ENCODE results near the gene PRODH2.
"Not testable (repeated sequence)": the region's sequence is repeated elsewhere in the genome, so short reads cannot be mapped to it uniquely, and the experiment has no call there.

Gene PRODH2

GRCh38 chr19:35845215-35846037 is 32.8 kb upstream of the PRODH2 start:
- intact Hi-C loops (cut with DNase I) = no loop called here
- peak in 7 of 42 donors; percentile 5 to 40 (median 14) for DNase-seq

DNA sequence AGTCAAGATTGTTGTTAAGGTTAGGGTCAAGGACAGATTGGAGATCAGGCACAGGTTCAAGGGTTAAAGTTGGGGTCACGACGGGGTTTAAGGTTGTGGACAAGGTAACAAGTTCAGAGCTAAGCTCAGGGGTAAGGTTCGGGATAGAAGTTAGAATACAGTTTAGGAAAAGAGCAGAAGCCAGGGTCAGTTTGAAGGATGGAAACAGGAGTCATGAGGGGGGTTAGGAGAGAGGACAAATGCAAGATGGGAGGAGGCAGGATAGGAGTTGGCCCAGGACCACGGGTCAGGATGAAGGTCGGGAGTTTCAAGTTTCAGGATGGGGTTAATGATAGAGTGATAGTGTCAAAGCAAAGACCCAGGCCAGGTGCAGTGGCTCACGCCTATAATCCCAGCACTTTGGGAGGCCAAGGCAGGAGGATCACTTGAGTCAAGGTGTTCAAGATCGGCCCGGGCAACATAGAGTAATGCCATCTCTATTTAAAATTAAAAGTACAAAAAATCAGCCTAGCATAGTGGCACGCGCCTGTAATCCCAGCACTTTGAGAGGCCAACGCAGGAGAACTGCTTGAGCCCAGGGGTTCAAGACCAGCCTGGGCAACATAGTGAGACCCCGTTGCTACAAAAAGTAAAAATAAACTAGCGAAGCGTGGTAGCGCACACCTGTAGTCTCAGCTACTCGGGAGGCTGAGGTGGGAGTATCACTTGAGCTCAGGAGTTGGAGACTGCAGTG is 32.0 kb upstream of the PRODH2 start:
- intact Hi-C loops (cut with DNase I) = no loop called here
- DNase-seq = no peak

DNA sequence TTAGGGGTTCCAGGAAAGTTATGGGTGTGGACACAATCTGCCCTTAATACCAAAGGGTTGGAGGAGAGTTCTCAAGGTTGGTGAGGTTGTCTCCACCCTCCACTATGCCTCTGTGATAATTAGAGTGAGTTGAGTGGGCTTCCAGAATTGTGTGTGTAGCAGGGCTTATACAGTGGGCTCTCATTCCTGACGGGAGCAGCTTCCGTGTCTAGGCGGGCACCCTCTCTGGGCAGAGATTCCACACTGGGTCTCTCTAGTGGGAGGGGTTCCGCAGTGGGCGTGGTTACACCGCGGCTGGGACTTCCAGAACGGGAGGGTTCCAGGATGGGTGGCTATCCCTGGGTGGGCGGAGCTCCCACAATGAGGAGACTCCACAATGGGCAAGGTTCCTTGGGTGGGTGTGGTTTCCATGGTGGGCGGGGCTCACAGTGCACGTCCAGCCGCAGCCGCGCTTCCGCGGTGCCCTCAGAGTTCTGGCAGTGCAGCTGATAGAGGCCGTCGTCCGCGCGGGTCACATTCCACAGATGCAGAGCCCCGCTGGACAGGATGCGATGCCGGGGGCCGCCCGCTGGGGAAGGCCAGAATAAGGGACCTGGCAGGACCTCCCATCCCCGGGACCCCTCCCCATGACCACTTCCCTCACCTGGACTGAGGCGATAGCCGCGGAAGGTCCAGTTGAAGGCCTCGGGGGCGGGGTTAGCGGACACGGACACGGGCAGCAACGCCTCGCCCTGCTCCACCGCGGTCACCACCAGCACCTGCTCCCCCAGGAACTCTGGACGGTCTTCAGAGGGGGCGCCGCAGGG is 31.2 kb upstream of the PRODH2 start:
- intact Hi-C loops (cut with DNase I) = no loop called here
- DNase-seq = no peak

DNA sequence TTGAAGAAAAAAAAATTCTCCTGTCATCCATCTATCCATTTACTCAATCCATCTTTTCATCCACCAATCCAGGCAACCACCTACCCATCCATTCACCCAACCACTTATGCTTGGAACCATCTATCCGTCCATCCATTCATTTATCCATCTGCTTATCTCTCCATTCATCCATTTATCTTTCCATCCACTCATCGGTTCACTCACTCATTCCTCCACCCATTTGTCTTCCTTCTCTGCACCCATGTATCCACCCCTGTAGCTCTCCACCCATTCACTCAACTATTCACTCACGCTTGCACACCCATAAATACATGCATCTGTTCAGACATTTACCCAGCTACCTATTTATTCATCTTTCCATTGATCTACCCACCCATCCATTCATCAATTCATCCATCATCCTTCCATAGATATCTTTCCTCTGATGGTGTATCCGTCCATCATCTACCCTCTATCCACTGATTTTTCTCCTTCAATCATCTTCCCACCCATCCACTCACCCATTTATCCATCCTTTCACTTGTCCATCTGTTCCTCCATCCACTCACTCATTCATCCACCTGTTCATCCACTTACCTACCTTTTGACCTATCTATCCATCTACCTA is 30.1 kb upstream of the PRODH2 start:
- DNase-seq = no peak
- intact Hi-C loops (cut with DNase I) = no loop called here

- no peak for DNase-seq
- intact Hi-C loops (cut with DNase I) = no loop called here
These were observed 29.4 kb upstream of the PRODH2 start for GRCh38 chr19:35841961-35842595.

DNA sequence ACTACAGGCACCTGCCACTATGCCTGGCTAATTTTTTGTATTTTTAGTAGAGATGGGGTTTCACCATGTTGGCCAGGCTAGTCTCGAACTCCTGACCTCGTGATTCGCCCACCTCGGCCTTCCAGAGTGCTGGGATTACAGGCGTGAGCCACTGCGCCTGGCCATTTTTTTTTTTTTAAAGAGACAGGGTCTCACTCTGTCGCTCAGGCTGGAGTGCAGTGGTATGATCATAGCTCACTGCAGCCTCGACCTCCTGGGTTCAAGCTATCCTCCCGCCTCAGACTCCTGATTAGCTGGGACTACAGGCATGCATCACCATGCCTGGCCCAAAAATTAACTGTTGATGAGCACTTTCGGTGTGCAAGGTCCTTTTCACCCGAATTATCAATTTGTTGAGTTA is 23.5 kb upstream of the PRODH2 start:
- intact Hi-C loops (cut with DNase I); DNase-seq: not testable (repeated sequence)

DNA sequence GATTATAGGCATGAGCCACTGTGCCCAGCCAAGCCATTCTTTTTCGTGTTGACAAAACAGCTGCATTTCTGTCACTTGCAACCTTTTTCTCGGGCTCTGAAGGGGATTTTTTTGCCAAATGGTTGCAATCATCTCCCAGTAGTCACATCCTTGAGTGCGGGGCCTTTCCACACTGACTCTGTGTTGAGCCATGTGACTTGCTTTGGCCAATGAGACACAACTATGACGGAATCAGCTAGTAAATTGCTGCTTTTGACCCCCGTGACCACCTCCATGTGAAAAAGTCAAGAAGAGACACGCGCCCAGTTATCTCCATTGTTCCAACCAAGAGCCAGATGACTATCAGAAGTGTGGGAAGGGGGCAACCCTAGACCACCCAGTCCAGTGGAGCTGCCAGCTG is 21.3 kb upstream of the PRODH2 start:
- no peak for DNase-seq
- intact Hi-C loops (cut with DNase I) = no loop called here

DNA sequence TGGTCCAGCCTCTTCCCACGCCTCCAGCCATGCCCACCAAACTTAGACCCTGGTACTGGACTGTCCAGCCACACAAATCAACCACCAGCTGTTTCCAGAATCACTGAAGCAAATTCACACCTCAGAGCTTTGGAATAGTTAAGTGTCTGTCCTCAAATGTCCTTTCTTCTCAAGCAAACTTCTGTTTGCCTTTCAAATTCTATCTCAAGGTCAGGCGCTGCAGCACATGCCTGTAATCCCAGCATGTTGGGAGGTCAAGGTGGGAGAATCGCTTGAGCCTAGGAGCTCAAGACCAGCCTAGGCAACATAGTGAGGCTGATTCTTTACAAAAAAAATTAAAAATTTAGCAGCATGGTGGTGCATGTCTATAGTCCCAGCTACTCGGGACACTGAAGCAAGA is 19.4 kb upstream of the PRODH2 start:
- intact Hi-C loops (cut with DNase I) = no loop called here
- no peak for DNase-seq

GRCh38 chr19:35830986-35831385 is 18.3 kb upstream of the PRODH2 start:
- DNase-seq = no peak
- intact Hi-C loops (cut with DNase I) = no loop called here

DNA sequence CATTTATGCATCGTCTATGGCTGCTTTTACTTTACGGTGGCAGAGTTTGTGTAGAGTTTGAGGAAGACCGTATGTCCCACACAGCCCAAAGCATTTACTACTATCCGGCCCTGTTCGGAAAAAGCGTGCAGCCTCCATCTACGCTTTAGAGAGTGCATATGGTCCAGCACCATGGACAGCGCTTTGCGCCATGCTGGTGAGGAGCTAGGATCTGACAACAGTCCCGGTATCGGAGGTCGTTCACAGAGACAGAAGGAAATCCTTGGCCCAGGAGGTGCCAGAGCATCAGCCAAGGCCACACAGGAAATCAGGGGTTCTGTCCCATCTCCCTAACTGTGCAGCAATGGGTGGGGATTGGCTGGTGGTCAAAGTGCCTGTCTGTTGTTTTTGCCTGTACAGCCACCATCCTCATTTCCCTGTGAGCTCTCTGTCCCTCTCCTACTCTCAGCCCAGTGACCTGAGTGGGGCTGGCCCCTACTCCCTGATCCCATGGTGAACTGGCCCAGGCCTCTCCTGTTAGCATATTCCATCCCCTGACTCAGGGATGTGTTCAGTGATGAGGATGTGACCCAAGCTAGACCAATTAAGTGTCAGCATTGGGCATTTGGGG is 16.2 kb upstream of the PRODH2 start:
- DNase-seq = peak in 38 of 42 donors; percentile 10 to 82 (median 58)
- intact Hi-C loops (cut with DNase I) = no loop called here

GRCh38 chr19:35824150-35824549 is 11.5 kb upstream of the PRODH2 start:
- DNase-seq = no peak
- intact Hi-C loops (cut with DNase I) = no loop called here

DNA sequence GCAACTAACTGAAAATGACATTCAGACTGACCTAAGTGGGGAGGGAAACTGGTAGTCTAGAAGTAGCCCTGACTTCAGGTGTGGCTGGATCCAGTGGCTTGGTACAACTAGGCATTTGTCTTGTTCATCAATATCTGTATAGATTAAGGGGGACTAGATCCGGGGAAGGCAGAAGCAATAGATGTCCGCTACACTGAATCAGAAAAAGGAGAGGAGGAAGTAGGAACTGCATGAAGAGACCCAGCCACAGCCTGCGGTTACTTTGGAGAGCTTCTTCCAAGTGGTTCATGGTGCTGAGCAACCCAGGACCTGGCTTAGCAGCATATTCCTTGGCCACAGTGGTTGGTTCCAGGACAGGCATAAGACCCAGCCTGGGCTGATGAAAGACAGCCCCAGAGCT is 9.9 kb upstream of the PRODH2 start:
- no peak for DNase-seq
- intact Hi-C loops (cut with DNase I) = no loop called here

- no peak for DNase-seq
- intact Hi-C loops (cut with DNase I) = no loop called here
These were observed 5.8 kb upstream of the PRODH2 start for GRCh38 chr19:35818445-35818844.

DNA sequence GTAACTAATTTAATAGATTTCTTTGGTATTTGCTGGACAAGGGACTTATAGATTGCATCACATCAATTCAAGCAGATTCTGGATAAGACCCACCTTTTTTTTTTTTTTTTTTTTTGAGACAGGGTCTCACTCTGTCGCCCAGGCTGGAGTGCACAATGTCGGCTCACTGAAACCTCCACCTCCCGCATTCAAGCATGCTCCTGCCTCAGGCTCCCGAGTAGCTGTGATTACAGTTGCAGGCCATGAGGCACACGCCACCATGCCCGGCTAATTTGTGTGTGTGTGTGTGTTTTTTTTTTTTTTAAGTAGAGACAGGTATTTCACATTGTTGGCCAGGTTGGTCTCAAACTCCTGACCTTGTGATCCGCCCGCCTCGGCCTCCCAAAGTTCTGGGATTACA is 4.2 kb upstream of the PRODH2 start:
- DNase-seq = no peak
- intact Hi-C loops (cut with DNase I) = no loop called here

DNA sequence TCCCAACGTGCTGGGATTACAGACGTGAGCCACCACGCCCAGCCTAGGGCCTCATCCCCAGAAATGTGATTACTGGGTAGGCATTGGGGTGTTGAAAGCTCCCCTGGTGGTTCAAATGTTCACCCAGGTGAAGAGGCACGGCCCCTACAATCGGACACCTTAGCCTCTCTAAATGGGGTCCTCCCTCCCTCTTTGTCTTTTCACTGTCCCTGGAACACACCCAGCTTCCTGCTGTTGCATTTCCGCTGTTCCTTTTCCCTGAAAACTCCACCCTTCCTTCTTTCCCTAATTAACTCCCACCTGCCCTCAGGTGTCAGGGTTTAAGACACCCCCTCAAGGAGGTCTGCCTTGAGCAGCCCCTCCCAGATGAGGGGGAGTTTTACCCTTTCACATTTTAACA is 3.6 kb upstream of the PRODH2 start:
- intact Hi-C loops (cut with DNase I) = no loop called here
- no peak for DNase-seq

GRCh38 chr19:35813043-35813890 is 622 bp upstream of the PRODH2 start:
- DNase-seq = no peak
- intact Hi-C loops (cut with DNase I) = no loop called here

DNA sequence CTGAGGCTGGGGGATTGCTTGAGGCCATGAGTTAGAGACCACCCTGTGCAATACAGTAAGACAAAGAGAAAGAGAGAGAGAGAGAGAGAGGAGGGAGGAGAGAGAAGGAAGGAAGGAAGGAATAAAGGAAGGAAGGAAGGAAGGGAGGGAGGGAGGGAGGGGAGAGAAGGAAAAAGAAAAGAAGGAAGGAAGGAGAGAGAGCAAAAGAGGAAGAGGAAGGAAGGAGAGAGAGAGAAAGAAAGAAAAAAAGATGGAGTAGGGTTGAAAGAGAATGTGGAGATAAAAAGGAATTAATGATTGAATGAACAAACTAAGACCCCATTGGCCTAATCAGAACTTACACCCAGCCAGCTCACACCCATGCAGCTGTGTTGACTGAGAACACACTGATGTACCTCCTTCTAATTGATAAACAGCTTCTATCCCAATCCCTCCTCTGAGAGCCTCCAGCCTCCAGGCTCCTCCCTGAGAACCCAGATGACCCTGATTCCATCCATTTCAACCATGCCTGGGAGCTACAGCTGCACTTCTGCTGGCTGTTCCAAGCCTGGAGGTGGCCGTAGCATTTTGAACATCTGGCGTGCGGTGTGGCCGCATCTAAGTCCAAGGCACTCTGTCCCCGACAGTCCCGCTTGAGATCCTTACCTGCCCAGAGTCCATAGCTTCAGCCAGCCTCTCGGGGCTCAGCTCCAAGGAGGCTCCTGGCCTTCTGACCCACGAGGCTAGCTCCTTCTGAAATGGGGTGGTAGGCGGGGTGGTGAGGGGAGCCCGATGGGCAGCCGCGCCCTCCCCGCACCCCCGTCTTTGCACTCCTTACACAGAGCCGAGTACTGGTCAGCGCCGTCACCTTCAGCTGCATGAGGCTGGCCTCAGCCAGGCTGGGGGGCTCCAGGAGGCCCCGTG is 1.1 kb downstream of the PRODH2 start:
- DNase-seq = no peak
- intact Hi-C loops (cut with DNase I) = no loop called here

Measured in head of caudate nucleus (tissue), 42 donors.